ENCODE results near the gene CLTB.

CLTB gene

DNA sequence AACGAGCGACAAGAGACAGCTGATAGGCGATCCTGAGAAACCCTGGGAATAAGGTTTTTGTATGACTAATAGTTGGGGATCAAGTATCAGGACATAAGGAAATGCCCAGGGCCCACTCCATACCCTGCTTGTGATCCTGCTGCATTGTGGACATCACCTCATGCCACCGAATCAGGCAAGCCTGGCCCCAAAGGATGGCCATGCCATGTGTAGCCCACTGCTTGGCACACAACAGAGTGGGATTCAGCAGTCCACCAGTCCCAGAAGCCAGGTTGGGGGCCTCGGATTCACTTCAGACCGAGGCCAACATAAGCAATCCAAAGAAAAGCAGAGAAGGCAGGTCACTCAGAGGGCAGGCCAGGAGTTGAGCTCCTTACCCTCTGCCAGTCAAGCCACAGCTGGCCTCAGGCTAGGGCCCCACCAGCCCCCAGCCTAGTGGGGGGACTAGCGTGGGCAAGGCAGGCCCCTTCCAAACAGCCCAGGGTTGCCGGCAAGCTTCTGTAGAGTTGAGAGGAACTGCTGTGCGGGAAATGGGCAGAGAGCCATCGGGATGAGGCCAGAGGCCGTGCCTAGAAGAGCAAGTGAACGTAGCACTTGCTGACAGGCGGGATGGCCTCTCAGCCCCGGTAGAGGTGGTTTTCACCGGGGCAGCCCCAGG lies 33.0 kb downstream of the CLTB start:
- no peak for DNase-seq (ENCODE audit: low read depth in 2 of 2)

- no peak for DNase-seq (ENCODE audit: low read depth in 2 of 2)
Measured at GRCh38 chr5:176382721-176383120, 33.6 kb downstream of the CLTB start.

GRCh38 chr5:176381979-176382378 lies 34.4 kb downstream of the CLTB start:
- DNase-seq (ENCODE audit: low read depth in 2 of 2): no peak

- DNase-seq (ENCODE audit: low read depth in 2 of 2): no peak
Measured at GRCh38 chr5:176381423-176381822, 34.9 kb downstream of the CLTB start.

GRCh38 chr5:176379881-176380280 lies 36.5 kb downstream of the CLTB start:
- no peak for DNase-seq (ENCODE audit: low read depth in 2 of 2)

GRCh38 chr5:176373100-176373818 lies 43.1 kb downstream of the CLTB start:
- DNase-seq (ENCODE audit: low read depth in 2 of 2): no peak

DNA sequence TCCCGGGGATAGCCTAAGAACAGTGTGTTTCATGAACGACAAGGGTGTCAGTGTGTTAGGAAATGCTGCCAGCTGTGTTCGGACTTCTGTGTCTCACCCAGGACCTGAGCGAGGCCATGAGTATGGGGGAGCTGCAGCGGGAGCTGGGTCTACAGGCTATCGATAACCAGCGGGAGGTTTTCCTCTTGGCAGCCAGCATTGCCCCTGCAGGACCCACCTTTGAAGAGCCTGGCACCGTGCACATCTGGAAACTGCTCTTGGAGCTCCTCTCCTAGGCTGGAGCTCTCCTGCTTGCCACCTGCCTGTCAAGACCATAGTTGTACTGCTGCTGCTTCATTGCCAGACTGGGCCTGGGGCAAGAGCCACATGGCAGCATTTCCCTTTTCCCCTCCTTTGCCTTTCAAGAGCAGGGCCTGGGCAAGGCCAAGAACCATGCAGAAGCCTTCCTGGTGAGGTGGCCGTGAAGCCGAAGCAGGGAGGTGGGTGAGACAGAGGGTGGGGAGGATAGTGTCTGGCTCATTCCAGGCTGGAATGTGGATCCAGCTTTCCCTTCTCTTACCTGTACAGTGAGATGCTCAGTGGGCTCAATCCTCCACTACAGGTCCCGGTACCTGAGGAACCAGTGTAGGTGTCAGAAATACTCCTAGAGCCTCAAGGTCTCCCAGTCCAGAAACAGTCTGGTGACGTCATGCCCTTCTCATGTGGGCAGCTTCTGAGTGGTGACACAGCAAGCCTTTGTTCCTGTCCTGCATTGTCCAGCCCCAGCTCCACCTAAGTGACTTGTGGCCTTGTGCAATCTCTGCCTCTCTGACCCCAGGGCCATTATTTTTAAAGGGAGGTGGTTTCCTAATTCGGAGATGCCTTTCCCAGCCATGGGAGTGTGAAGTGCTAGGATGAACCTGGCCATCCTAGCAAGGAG lies 44.5 kb downstream of the CLTB start:
- DNase-seq (ENCODE audit: low read depth in 2 of 2): no peak

DNA sequence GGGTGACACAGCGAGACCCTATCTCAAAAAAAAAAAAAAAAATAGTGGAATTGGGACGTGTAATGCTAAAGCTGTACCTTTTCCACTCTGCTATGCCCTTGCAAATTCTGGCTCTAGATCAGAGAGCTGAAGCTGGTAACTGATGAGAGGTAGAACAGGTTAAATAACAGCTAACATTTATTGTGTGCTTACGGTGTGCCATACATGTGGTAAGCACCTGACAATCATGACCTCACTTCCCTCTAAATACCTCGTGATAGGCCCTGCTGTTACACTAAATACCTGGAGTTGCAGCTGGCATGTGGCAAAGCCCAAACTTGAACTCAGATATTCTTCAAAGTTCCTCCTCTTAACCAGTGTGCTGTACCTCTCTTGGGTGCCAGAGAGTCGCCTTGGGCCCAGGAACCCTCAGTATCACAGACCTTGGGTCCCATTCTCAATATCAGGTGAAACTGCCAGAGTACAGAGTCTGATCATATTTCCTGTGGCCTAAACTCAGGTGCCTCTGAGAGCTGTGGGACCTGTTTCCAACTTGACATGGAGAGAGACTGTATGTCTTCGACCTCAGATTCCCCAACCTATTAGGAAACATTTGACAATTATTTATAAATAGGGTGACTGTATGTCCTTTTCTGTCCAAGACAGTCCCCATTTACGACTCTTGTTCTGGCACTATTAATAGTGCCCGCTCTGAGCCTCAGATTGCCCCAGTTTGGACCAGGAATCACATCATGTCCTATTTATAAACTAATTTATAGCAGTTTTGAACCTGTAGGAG lies 46.2 kb downstream of the CLTB start:
- DNase-seq (ENCODE audit: low read depth in 2 of 2): no peak

- DNase-seq (ENCODE audit: low read depth in 2 of 2): no peak
Measured at GRCh38 chr5:176368726-176369125, 47.6 kb downstream of the CLTB start.

- DNase-seq (ENCODE audit: low read depth in 2 of 2): no peak
Measured at GRCh38 chr5:176366232-176366894, 50.0 kb downstream of the CLTB start.

GRCh38 chr5:176365351-176366231 lies 50.7 kb downstream of the CLTB start, which contains the start of gene ARL10:
TSS of gene ARL10 (plus strand) at chr5:176365487. CDS start at chr5:176365564, 77 bp downstream.
- DNase-seq (ENCODE audit: low read depth in 2 of 2): peak; percentile 26 to 35

GRCh38 chr5:176364765-176365350 lies 51.5 kb downstream of the CLTB start:
- DNase-seq (ENCODE audit: low read depth in 2 of 2): no peak

DNA sequence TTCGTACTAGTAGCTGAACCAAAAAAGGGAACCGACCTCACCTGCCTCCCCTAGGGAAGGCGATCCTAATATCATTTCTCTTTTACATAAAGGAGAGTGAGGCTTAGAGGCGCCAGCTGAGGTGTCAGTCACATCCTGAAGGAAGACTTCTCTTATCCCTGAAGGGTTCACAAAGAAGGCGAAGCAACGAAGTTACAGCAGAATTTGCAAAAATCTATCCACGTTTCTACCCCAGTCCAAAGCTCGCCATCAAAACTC lies 54.2 kb downstream of the CLTB start:
- no peak for DNase-seq (ENCODE audit: low read depth in 2 of 2)

DNA sequence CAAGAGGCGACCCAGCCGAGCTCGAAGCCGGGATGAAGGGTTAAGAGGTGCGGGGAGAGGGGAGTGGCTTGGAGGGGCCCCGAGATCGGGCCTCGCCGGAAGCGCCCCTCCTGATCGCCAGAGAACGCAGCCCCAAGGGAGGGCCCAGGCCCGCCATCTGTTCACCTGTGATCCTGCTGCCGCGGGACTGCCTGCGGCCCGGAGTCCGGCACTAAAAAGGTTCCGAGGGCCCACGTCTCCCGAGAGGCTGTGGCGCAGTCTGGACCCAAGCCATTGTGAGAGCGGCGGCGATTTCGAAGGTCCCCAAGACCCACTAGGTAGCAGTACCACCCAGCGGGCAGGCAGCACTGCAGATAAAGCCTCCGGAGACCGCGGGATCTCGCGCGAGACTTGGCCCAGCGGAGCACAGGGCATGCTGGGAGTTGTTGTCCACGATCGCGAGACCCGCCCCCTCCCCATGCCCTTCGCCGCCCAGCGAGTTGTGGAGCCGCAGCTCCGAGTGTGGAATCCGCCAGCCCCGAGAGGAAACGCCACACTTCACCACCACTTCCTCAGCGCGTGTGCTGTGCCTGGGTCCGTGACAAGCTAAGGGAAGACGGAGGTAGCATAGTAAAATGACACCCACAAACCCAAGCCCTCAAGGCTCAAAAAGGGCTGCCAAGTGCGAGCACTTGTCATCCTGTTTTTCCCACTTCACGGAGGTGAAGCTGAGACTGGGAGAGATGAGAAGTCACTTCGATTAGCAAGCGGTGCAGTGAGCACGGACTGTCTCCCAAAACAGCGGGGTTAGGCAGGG lies 54.7 kb downstream of the CLTB start, which contains the start of gene KIAA1191:
KIAA1191 (minus strand) TSS at position 328 of the 796 bp plus-strand sequence. CDS start 2,256 bp downstream, outside the sequence.
- peak; percentile 86 to 89 for DNase-seq (ENCODE audit: low read depth in 2 of 2)

DNA sequence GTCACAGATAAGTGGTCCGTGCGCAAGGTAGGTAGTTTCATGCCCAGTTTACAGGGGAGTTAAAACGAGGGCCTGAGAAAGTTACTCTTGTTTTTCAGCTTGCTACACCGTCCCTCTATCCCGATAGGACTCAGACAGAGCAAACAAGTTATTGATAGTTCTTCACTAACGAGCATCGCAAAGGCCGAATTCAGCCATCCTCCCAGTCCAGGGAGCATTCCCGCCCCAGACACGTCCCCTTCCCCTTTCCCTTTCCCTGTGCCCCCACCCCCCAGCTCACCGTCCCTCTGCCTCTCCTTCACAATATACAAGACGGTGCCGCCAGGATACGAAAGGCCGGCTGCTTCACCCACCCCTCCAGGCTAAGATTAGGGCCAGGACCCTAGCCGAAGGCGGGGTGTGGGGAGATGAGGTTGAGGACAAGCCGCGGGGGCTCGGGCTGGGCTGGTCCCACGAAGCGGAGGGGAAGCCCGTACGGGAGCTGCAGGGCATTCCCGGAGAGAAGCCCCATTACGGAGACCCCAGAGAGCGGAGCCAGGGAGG lies 55.4 kb downstream of the CLTB start:
- no peak for DNase-seq (ENCODE audit: low read depth in 2 of 2)

- DNase-seq (ENCODE audit: low read depth in 2 of 2): no peak
Measured at GRCh38 chr5:176359658-176360057, 56.7 kb downstream of the CLTB start.

GRCh38 chr5:176356179-176356566 lies 60.2 kb downstream of the CLTB start:
- no peak for DNase-seq (ENCODE audit: low read depth in 2 of 2)

DNA sequence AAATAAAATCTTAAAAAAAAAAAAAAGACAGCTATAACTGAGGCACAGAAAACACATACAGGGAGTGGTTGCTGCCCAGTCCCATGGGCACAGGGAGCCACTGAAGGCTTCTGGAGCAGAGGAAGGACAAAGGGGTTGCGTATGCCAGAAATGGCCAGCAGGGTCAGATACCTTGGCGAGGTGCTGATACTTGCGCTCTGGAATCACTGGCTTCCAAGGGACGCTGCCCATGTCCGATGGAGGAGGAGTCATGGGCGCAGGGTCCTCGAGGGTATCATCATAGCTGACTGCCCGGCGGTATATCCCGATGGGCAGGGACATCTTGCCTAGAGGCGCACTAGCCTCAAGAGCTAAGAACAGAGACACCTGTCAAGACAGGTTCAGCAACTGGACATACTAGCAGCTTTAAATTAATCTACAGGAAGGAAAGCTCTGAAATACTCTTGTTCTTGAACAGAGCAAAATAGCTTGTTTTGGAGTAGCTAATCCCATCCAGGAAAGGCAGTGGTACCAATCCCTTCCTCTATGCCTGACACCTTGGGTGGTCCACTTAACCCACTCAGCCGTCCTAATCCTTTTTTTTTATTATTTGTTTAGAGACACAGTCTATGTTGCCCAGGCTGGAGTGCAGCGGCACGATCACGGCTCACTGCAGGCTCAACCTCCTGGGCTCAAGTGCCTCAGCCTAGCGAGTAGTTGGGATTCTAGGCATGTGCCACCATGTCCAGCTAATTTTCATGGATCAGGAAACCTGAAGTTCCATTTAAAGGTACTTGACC lies 60.8 kb downstream of the CLTB start:
- no peak for DNase-seq (ENCODE audit: low read depth in 2 of 2)
